Osteoblast (primary cell): ENCODE data around the gene BECN2. TPM values are rescaled to one million over a fixed set of nuclear protein-coding genes. Genes with fewer than 3 reads are reported as not detected.

Source experiments
- DNase-seq: peaks from one replicate; pipeline ENCODE4 v3.0.0; 2011; ENCODE audit warnings: low spot score, mixed read lengths; ENCODE audit not compliant: insufficient read length; ENCODE audit errors: missing footprints
- H2AFZ ChIP-seq: 2 replicates; pipeline ENCODE4 v1.6.0; 2011; ENCODE audit warnings: mild to moderate bottlenecking, low read length
- H3K27ac ChIP-seq: 2 replicates; pipeline ENCODE4 v1.5.1; 2011; ENCODE audit warnings: mild to moderate bottlenecking, low read depth, low read length, moderate library complexity
- H3K27me3 ChIP-seq: 2 replicates; pipeline ENCODE4 v1.6.0; 2012; ENCODE audit warnings: mild to moderate bottlenecking, control low read depth, inconsistent platforms, low read length, moderate library complexity; ENCODE audit not compliant: insufficient read depth
- H3K36me3 ChIP-seq: 2 replicates; pipeline ENCODE4 v1.5.1; 2011; ENCODE audit warnings: mild to moderate bottlenecking, low read length, control low read depth, moderate library complexity; ENCODE audit not compliant: insufficient read depth
- H3K4me1 ChIP-seq: 2 replicates; pipeline ENCODE4 v1.5.1; 2011; ENCODE audit warnings: mild to moderate bottlenecking, low read length, control low read depth, moderate library complexity; ENCODE audit not compliant: insufficient read depth
- H3K4me2 ChIP-seq: 2 replicates; pipeline ENCODE4 v1.6.0; 2011; ENCODE audit warnings: mild to moderate bottlenecking, low read length; ENCODE audit not compliant: insufficient read depth
- H3K4me3 ChIP-seq: fragments of 200-600 bp; sonication (generic); 3 replicates; pipeline ENCODE4 v1.5.1; 2012; ENCODE audit warnings: mild to moderate bottlenecking, low read length, inconsistent platforms; ENCODE audit not compliant: insufficient read depth
- H3K79me2 ChIP-seq: 2 replicates; pipeline ENCODE4 v1.6.0; 2012; ENCODE audit warnings: mild to moderate bottlenecking, low read length, control low read depth, inconsistent platforms; ENCODE audit not compliant: insufficient read depth
- H3K9me3 ChIP-seq: 2 replicates; pipeline ENCODE4 v1.5.1; 2011; ENCODE audit warnings: low read depth, low read length, control low read depth
- H4K20me1 ChIP-seq: 2 replicates; pipeline ENCODE4 v1.6.0; 2012; ENCODE audit warnings: mild to moderate bottlenecking, low read length, control low read depth; ENCODE audit not compliant: insufficient read depth
- CTCF ChIP-seq: IDR thresholded peaks from 2 replicates; pipeline ENCODE4 v1.5.1; 2011; ENCODE audit warnings: mild to moderate bottlenecking, low read depth, low read length, moderate library complexity; ENCODE audit errors: extremely low read depth
- total RNA-seq: library from RNA; depleted of rRNA; stranded (reverse); fragments of >200 nt; gene quantifications from 2 replicates; pipeline ENCODE4 v1.2.3, GENCODE V29; 2012

BECN2 gene
- total RNA-seq, 1 donor, result not detected

- no peak for TF ChIP-seq CTCF
- Histone ChIP-seq H3K27me3 (no peaks in the 10 kb centered on the region), H4K20me1 (no peaks in the 10 kb centered on the region), H3K79me2 (no peaks in the 10 kb centered on the region), H2AFZ (no peak overlapping the region), H3K4me2 (no peak overlapping the region), H3K27ac (no peak overlapping the region), H3K9me3 (no peaks in the 10 kb centered on the region), H3K4me1 (peaks cover 5% of the 10 kb centered on the region), H3K36me3 (no peaks in the 10 kb centered on the region), H3K4me3 (no peak overlapping the region)
- peak; percentile 39 for DNase-seq
Measured at GRCh38 chr1:242002510-242002909, 44.9 kb downstream of the BECN2 start.

- Histone ChIP-seq H3K27ac (no peak overlapping the region), H3K27me3 (no peaks in the 10 kb centered on the region), H4K20me1 (no peaks in the 10 kb centered on the region), H3K4me1 (peaks cover 5% of the 10 kb centered on the region), H2AFZ (no peak overlapping the region), H3K36me3 (no peaks in the 10 kb centered on the region), H3K9me3 (no peaks in the 10 kb centered on the region), H3K4me2 (no peak overlapping the region), H3K79me2 (no peaks in the 10 kb centered on the region), H3K4me3 (no peak overlapping the region)
- DNase-seq, result no peak
- no peak for TF ChIP-seq CTCF
Measured at GRCh38 chr1:242004751-242005495, 47.4 kb downstream of the BECN2 start.

GRCh38 chr1:242005866-242006535, 48.4 kb downstream of the BECN2 start:
- H3K4me1 ChIP-seq, result peaks cover 5% of the 10 kb centered on the region
- H3K36me3 ChIP-seq, result no peaks in the 10 kb centered on the region
- H3K79me2 ChIP-seq, result no peaks in the 10 kb centered on the region
- peak; percentile 2 for DNase-seq
- no peaks in the 10 kb centered on the region for H4K20me1 ChIP-seq
- H3K4me2 ChIP-seq, result no peak overlapping the region
- no peaks in the 10 kb centered on the region for H3K9me3 ChIP-seq
- H3K27me3 ChIP-seq, result no peaks in the 10 kb centered on the region
- TF ChIP-seq CTCF, result no peak
- no peak overlapping the region for H3K4me3 ChIP-seq
- H2AFZ ChIP-seq, result no peak overlapping the region
- H3K27ac ChIP-seq, result no peak overlapping the region

GRCh38 chr1:242006976-242007375, 49.4 kb downstream of the BECN2 start:
- no peak for DNase-seq
- Histone ChIP-seq H3K79me2 (no peaks in the 10 kb centered on the region), H3K4me3 (no peak overlapping the region), H3K4me1 (peaks cover 5% of the 10 kb centered on the region), H4K20me1 (no peaks in the 10 kb centered on the region), H3K27me3 (no peaks in the 10 kb centered on the region), H2AFZ (no peak overlapping the region), H3K9me3 (no peaks in the 10 kb centered on the region), H3K27ac (no peak overlapping the region), H3K4me2 (no peak overlapping the region), H3K36me3 (no peaks in the 10 kb centered on the region)
- no peak for TF ChIP-seq CTCF
